Panc1 (cell line): ENCODE data around the gene POLR3H. TPM values are rescaled to one million over a fixed set of nuclear protein-coding genes. Genes with fewer than 3 reads are reported as not detected.
A peak's percentile ranks its signal among the peaks of the same experiment; 100 is the strongest.

Experiments used
- ATAC-seq: fragments of 200-7000 bp; cut with Tn5 transposase; 2 replicates; pipeline ENCODE4 v1.9.1; 2020; ENCODE audit warnings: mild to moderate bottlenecking, moderate library complexity
- BruUV-seq: library from RNA; stranded (reverse); fragments of 400-500 nt; replicated peaks from 2 replicates; lab custom pipeline; 2021; lab: Mats Ljungman, UMichigan
- CTCF ChIA-PET: fragments of 300-600 bp; sonication (Branson Sonifier 250); formaldehyde crosslinking; loops from one replicate; lab custom pipeline; 2022; ENCODE audit warnings: antibody characterized with exemption; lab: Charles Lee
- POLR2A ChIA-PET: fragments of 300-600 bp; sonication (Branson Sonifier 250); formaldehyde crosslinking; loops from one replicate; lab custom pipeline; 2022; ENCODE audit warnings: antibody characterized with exemption; lab: Charles Lee
- DNase-seq: peaks from one replicate; pipeline ENCODE4 v3.0.0-alpha.2; 2010; ENCODE audit warnings: low read depth, low spot score
- H3K27ac ChIP-seq: 2 replicates; pipeline ENCODE4 v1.5.1; 2011; ENCODE audit warnings: mild to moderate bottlenecking, low read length, inconsistent platforms
- H3K27me3 ChIP-seq: fragments of 200-500 bp; sonication (Bioruptor generic); 2 replicates; pipeline ENCODE4 v1.6.0; 2014; ENCODE audit warnings: low read length, inconsistent platforms; ENCODE audit not compliant: control insufficient read depth, insufficient read depth
- H3K36me3 ChIP-seq: fragments of 200-500 bp; sonication (Bioruptor generic); 2 replicates; pipeline ENCODE4 v1.5.1; 2014; ENCODE audit warnings: inconsistent platforms, mild to moderate bottlenecking, low read length, moderate library complexity; ENCODE audit not compliant: control insufficient read depth, insufficient read depth
- H3K4me1 ChIP-seq: 2 replicates; pipeline ENCODE4 v1.5.1; 2011; ENCODE audit warnings: inconsistent platforms, mild to moderate bottlenecking, low read length, moderate library complexity; ENCODE audit not compliant: control insufficient read depth, insufficient read depth
- H3K4me3 ChIP-seq, 2 experiments: 2 replicates each; pipeline ENCODE4 v1.5.1; 2011 to 2012; ENCODE audit warnings: low read depth in 2 of 2, low read length in 2 of 2, mild to moderate bottlenecking in 2 of 2, inconsistent platforms in 1 of 2, moderate library complexity in 1 of 2
- H3K9me3 ChIP-seq: fragments of 200-500 bp; sonication (Bioruptor generic); 2 replicates; pipeline ENCODE4 v1.5.1; 2014; ENCODE audit warnings: low read depth, mild to moderate bottlenecking, inconsistent platforms, low read length, moderate library complexity; ENCODE audit not compliant: control insufficient read depth, insufficient read depth
- POLR2AphosphoS5 ChIP-seq: IDR thresholded peaks from 2 replicates; pipeline ENCODE4 v1.6.1; 2012; ENCODE audit warnings: mild to moderate bottlenecking, low read depth, low read length, moderate library complexity
- SIN3A ChIP-seq: IDR thresholded peaks from 2 replicates; pipeline ENCODE4 v1.6.1; 2012; ENCODE audit warnings: low read depth, mild to moderate bottlenecking, low read length, moderate library complexity, borderline replicate concordance; ENCODE audit not compliant: insufficient read depth
- TCF7L2 ChIP-seq: IDR thresholded peaks from 2 replicates; pipeline ENCODE4 v1.6.1; 2011; ENCODE audit warnings: mild to moderate bottlenecking, low read depth, low read length, inconsistent platforms
- in situ Hi-C: cut with HindIII; loops from 2 replicates; pipeline ENCODE4 v1.10.0; 2016; ENCODE audit warnings: low sequenced_read_pairs, low pct_unique_long_range_greater_than_20kb
- intact Hi-C: fragments of 100-400 bp; cut with micrococcal nuclease; formaldehyde crosslinking; loops from one replicate; pipeline ENCODE4 v1.10.0; 2022; ENCODE audit not compliant: unreplicated experiment
- total RNA-seq: library from RNA; stranded (reverse); gene quantifications from one replicate; pipeline ENCODE4 v1.2.1, GENCODE V29; 2021; ENCODE audit not compliant: unreplicated experiment
- TF ChIP-seq, protein P1 (sequence below), 2 experiments: IDR thresholded peaks; 2 replicates each; pipeline ENCODE4 v1.6.1; 2011 to 2012; ENCODE audit warnings: low read depth in 2 of 2, control low read depth in 1 of 2, low read length in 1 of 2, mild to moderate bottlenecking in 1 of 2, moderate library complexity in 1 of 2; ENCODE audit not compliant: insufficient read depth in 1 of 2
- TF ChIP-seq, protein P2 (sequence below): fragments of 450-650 bp; IDR thresholded peaks from 2 replicates; pipeline ENCODE4 v1.5.1; 2017; ENCODE audit warnings: mild to moderate bottlenecking

POLR3H gene
- total RNA-seq, 1 experiment from 2014 or later: 46.6 TPM

DNA sequence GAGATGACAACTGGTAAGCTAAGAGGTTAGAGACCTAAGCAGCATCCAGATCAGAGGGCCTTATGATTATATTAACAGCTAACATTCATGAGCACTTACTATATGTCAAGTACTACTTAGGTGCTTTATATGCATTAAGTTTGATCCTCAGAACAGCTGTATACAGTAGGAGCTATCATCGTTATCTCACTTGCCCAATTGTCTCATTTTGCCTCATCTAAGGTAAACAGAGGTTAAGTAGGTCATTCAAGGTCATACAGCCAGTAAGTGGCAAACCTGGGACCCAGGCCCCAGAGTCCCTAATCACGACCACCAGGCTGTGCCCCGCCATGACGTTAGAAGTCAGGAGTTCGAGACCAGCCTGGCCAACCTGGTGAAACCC is 4.6 kb upstream of the POLR3H start:
- no peaks in the 10 kb centered on the region for H3K36me3 ChIP-seq
- in situ Hi-C loops (no loop called here), intact Hi-C loops (no loop called here)
- no peak overlapping the region for H3K4me3 ChIP-seq
- H3K27me3 ChIP-seq: no peaks in the 10 kb centered on the region
- DNase-seq (no peak), ATAC-seq (no peak)
- peaks cover 6% of the 10 kb centered on the region for H3K4me1 ChIP-seq
- H3K27ac ChIP-seq: no peak overlapping the region
- no peaks in the 10 kb centered on the region for H3K9me3 ChIP-seq
- TF ChIP-seq SIN3A: no peak
- TF ChIP-seq, protein P1, sequence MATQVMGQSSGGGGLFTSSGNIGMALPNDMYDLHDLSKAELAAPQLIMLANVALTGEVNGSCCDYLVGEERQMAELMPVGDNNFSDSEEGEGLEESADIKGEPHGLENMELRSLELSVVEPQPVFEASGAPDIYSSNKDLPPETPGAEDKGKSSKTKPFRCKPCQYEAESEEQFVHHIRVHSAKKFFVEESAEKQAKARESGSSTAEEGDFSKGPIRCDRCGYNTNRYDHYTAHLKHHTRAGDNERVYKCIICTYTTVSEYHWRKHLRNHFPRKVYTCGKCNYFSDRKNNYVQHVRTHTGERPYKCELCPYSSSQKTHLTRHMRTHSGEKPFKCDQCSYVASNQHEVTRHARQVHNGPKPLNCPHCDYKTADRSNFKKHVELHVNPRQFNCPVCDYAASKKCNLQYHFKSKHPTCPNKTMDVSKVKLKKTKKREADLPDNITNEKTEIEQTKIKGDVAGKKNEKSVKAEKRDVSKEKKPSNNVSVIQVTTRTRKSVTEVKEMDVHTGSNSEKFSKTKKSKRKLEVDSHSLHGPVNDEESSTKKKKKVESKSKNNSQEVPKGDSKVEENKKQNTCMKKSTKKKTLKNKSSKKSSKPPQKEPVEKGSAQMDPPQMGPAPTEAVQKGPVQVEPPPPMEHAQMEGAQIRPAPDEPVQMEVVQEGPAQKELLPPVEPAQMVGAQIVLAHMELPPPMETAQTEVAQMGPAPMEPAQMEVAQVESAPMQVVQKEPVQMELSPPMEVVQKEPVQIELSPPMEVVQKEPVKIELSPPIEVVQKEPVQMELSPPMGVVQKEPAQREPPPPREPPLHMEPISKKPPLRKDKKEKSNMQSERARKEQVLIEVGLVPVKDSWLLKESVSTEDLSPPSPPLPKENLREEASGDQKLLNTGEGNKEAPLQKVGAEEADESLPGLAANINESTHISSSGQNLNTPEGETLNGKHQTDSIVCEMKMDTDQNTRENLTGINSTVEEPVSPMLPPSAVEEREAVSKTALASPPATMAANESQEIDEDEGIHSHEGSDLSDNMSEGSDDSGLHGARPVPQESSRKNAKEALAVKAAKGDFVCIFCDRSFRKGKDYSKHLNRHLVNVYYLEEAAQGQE (IDR thresholded peaks at IDR 0.05; ENCODE audit: insufficient read depth in 1 of 2, low read depth in 2 of 2, low read length in 1 of 2): no peak
- TF ChIP-seq POLR2AphosphoS5: no peak
- no peak for TF ChIP-seq TCF7L2
- TF ChIP-seq, protein P2, sequence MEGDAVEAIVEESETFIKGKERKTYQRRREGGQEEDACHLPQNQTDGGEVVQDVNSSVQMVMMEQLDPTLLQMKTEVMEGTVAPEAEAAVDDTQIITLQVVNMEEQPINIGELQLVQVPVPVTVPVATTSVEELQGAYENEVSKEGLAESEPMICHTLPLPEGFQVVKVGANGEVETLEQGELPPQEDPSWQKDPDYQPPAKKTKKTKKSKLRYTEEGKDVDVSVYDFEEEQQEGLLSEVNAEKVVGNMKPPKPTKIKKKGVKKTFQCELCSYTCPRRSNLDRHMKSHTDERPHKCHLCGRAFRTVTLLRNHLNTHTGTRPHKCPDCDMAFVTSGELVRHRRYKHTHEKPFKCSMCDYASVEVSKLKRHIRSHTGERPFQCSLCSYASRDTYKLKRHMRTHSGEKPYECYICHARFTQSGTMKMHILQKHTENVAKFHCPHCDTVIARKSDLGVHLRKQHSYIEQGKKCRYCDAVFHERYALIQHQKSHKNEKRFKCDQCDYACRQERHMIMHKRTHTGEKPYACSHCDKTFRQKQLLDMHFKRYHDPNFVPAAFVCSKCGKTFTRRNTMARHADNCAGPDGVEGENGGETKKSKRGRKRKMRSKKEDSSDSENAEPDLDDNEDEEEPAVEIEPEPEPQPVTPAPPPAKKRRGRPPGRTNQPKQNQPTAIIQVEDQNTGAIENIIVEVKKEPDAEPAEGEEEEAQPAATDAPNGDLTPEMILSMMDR: no peak
- POLR2A ChIA-PET: interaction anchor here (0.6 kb wide), 1 partner anchor 41 kb away, joined by 6 read pairs; the partner anchor contains the start of gene PMM1
- no TSS peak for BruUV-seq
- CTCF ChIA-PET: interaction anchor here (0.6 to 0.9 kb wide), 2 partner anchors 9 to 41 kb away, joined by 5 read pairs; partner anchors contain the start of gene PMM1

DNA sequence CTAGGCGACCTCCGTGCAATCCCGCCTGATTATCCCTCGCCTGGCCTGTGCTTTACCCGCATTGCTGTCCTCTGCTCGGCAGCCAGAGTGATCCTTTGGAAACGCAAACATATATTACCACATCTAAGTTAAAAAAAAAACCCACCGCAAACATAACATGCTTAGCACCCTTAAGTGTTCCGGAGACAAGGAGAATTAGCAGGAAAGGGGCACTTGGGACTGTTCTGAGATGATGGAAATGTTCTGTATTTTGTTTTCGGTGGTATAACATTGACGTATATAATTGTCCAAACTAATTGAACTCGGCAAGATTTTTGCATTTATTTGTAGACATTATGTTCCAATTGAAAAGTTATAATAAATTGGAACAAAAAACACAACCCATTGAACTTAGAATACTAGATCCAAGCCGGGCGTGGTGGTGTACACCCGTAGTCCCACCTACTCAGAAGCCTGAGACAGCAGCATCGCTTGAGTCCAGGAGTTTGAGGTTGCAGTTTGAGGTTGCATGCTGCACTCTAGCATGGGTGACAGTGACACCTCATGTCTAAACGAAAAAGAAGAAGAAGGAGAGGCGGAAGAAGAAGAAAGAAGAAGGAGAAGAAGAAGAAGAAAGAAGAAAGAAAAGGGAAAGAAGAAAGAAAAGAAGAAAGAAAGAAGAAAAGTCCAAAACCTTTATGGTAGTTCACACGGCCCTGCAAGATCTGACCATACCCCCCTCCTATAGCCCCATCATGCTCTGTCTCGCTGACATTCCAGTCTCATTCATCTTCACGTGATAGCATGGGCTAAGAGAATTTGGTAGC is 604 bp upstream of the POLR3H start:
- DNase-seq: no peak
- ChIA-PET CTCF (no interaction called here), POLR2A (no interaction called here)
- Histone ChIP-seq H3K27me3 (no peaks in the 10 kb centered on the region), H3K36me3 (no peaks in the 10 kb centered on the region), H3K4me1 (peaks cover 10% of the 10 kb centered on the region), H3K4me3 (peak overlapping the region; percentile 78 to 85), H3K9me3 (no peaks in the 10 kb centered on the region), H3K27ac (peak overlapping the region; percentile 70)
- in situ Hi-C loops (no loop called here), intact Hi-C loops (no loop called here)
- ATAC-seq: no peak
- TF ChIP-seq, protein P1 (IDR thresholded peaks at IDR 0.05; ENCODE audit: insufficient read depth in 1 of 2, low read depth in 2 of 2, low read length in 1 of 2): no peak
- TF ChIP-seq SIN3A (no peak), TCF7L2 (no peak), POLR2AphosphoS5 (no peak; the same call in 1 of the 2 replicates)
- TF ChIP-seq, protein P2: no peak
- no TSS peak for BruUV-seq
